H1 (cell line): ENCODE results near the gene GSDMA. TPM values are rescaled to one million over a fixed set of nuclear protein-coding genes. Genes with fewer than 3 reads are reported as not detected.

ENCODE experiments used
- CTCF ChIA-PET: fragments of 300-600 bp; sonication (Branson Sonifier 250); formaldehyde crosslinking; loops from one replicate; lab custom pipeline; 2021; ENCODE audit not compliant: partially characterized antibody; lab: Charles Lee
- POLR2A ChIA-PET: fragments of 300-600 bp; sonication (Branson Sonifier 250); formaldehyde crosslinking; loops from one replicate; lab custom pipeline; 2021; ENCODE audit warnings: inconsistent platforms; ENCODE audit not compliant: partially characterized antibody; lab: Charles Lee
- DNase-seq, 2 experiments: peaks; one replicate each; pipeline versions ENCODE4 v3.0.0 to v3.0.0-alpha.2; 2010 to 2022; ENCODE audit warnings: low spot score in 2 of 2, low read depth in 1 of 2, mixed read lengths in 1 of 2
- FAIRE-seq: peaks from 2 replicates; lab custom pipeline; 2011; peaks lifted over from hg19 to GRCh38; lab: Jason Lieb, UNC
- H2AFZ ChIP-seq: 2 replicates; pipeline ENCODE4 v1.8.1; 2012; ENCODE audit warnings: low read length, inconsistent platforms
- H2AK5ac ChIP-seq: 2 replicates; pipeline ENCODE4 v1.6.1; 2013; ENCODE audit warnings: low read depth, low read length
- H2BK120ac ChIP-seq: replicated peaks from 2 replicates; pipeline ENCODE3; 2013; ENCODE audit warnings: low read depth, low read length, inconsistent platforms
- H2BK12ac ChIP-seq: 2 replicates; pipeline ENCODE4 v1.6.1; 2013; ENCODE audit warnings: low read depth, low read length
- H2BK15ac ChIP-seq: 2 replicates; pipeline ENCODE4 v1.6.1; 2013; ENCODE audit warnings: low read length
- H2BK20ac ChIP-seq: 2 replicates; pipeline ENCODE4 v1.6.1; 2013; ENCODE audit warnings: low read length
- H2BK5ac ChIP-seq: 2 replicates; pipeline ENCODE4 v1.6.1; 2013; ENCODE audit warnings: low read depth, low read length
- H3K14ac ChIP-seq: 2 replicates; pipeline ENCODE4 v1.6.1; 2013; ENCODE audit warnings: inconsistent platforms; ENCODE audit not compliant: insufficient read length
- H3K18ac ChIP-seq: 2 replicates; pipeline ENCODE4 v1.6.1; 2013; ENCODE audit warnings: low read length; ENCODE audit errors: extremely low read depth
- H3K23ac ChIP-seq: 2 replicates; pipeline ENCODE4 v1.6.1; 2013; ENCODE audit warnings: inconsistent platforms; ENCODE audit not compliant: insufficient read length
- H3K23me2 ChIP-seq: 2 replicates; pipeline ENCODE4 v1.6.1; 2013; ENCODE audit warnings: low read depth, low read length
- H3K27ac ChIP-seq: 2 replicates; pipeline ENCODE4 v1.6.1; 2011; ENCODE audit warnings: low read depth, low read length, inconsistent platforms
- H3K27me3 ChIP-seq, 4 experiments: replicated peaks in 1 of 4; 1 replicate in 1 of 4; 2 replicates in 3 of 4; pipeline versions ENCODE4 v1.6.1 to v1.8.1; 2011 to 2013; ENCODE audit warnings: low read length in 3 of 4, mild to moderate bottlenecking in 3 of 4, inconsistent platforms in 2 of 4, mixed read lengths in 2 of 4, moderate library complexity in 1 of 4; ENCODE audit not compliant: control insufficient read depth in 3 of 4, insufficient read depth in 3 of 4; ENCODE audit errors: extremely low read depth in 1 of 4
- H3K36me3 ChIP-seq, 4 experiments: 2 replicates each; pipeline versions ENCODE4 v1.6.1 to v1.8.1; 2011 to 2013; ENCODE audit warnings: mild to moderate bottlenecking in 4 of 4, low read length in 3 of 4, moderate library complexity in 2 of 4, control low read depth in 1 of 4, inconsistent platforms in 1 of 4; ENCODE audit not compliant: insufficient read depth in 4 of 4, control insufficient read depth in 2 of 4
- H3K4ac ChIP-seq: replicated peaks from 2 replicates; pipeline ENCODE3; 2013; ENCODE audit warnings: low read length, low read depth, mixed read lengths, inconsistent platforms; ENCODE audit not compliant: insufficient read length
- H3K4me1 ChIP-seq, 4 experiments: replicated peaks in 1 of 4; 1 replicate in 1 of 4; 2 replicates in 3 of 4; pipeline versions ENCODE4 v1.6.1 to v1.8.1; 2011 to 2013; ENCODE audit warnings: low read length in 3 of 4, inconsistent platforms in 2 of 4, mixed read lengths in 1 of 4; ENCODE audit not compliant: insufficient read depth in 4 of 4, control insufficient read depth in 3 of 4
- H3K4me2 ChIP-seq, 2 experiments: 2 replicates each; pipeline versions ENCODE4 v1.6.1 to v1.8.1; 2011 to 2013; ENCODE audit warnings: low read depth in 2 of 2, low read length in 2 of 2, control low read depth in 1 of 2, inconsistent platforms in 1 of 2, mild to moderate bottlenecking in 1 of 2; ENCODE audit not compliant: insufficient read depth in 1 of 2
- H3K4me3 ChIP-seq, 4 experiments: fragments of 200-600, 300-600 bp in 1 of 4; sonication (generic), shearing (Covaris generic), sonication (Bioruptor Twin) in 1 of 4; 2 replicates each; pipeline versions ENCODE4 v1.5.1 to v1.8.1; 2011 to 2016; ENCODE audit warnings: low read length in 4 of 4, low read depth in 3 of 4, control low read depth in 2 of 4, inconsistent platforms in 2 of 4, mild to moderate bottlenecking in 2 of 4, mixed read lengths in 1 of 4, moderate library complexity in 1 of 4; ENCODE audit not compliant: insufficient read depth in 2 of 4; ENCODE audit errors: extremely low read depth in 1 of 4
- H3K56ac ChIP-seq: replicated peaks from 2 replicates; pipeline ENCODE3; 2013; ENCODE audit warnings: low read depth, mild to moderate bottlenecking, mixed read lengths, low read length, inconsistent platforms; ENCODE audit not compliant: insufficient read length
- H3K79me1 ChIP-seq: 2 replicates; pipeline ENCODE4 v1.6.1; 2013; ENCODE audit warnings: low read depth, low read length, control low read depth
- H3K79me2 ChIP-seq, 2 experiments: 2 replicates each; pipeline versions ENCODE4 v1.6.1 to v1.8.1; 2012 to 2013; ENCODE audit warnings: low read length in 2 of 2, mild to moderate bottlenecking in 2 of 2, inconsistent platforms in 1 of 2; ENCODE audit not compliant: insufficient read depth in 2 of 2, control insufficient read depth in 1 of 2
- H3K9ac ChIP-seq, 4 experiments: replicated peaks in 1 of 4; 1 replicate in 1 of 4; 2 replicates in 3 of 4; pipeline versions ENCODE4 v1.6.1 to v1.8.1; 2011 to 2013; ENCODE audit warnings: low read depth in 3 of 4, low read length in 3 of 4, control low read depth in 2 of 4, mild to moderate bottlenecking in 2 of 4, moderate library complexity in 2 of 4, inconsistent platforms in 1 of 4; ENCODE audit errors: extremely low read depth in 1 of 4
- H3K9me3 ChIP-seq, 2 experiments: 2 replicates each; pipeline versions ENCODE4 v1.6.1 to v1.8.1; 2012 to 2013; ENCODE audit warnings: mild to moderate bottlenecking in 2 of 2, moderate library complexity in 2 of 2, control low read depth in 1 of 2, inconsistent platforms in 1 of 2, low read depth in 1 of 2, low read length in 1 of 2, mixed read lengths in 1 of 2; ENCODE audit not compliant: insufficient read depth in 2 of 2
- H4K20me1 ChIP-seq, 2 experiments: replicated peaks in 1 of 2; 2 replicates each; pipeline versions ENCODE3 to v1.8.1; 2011 to 2013; ENCODE audit warnings: inconsistent platforms in 2 of 2, low read length in 2 of 2, mild to moderate bottlenecking in 1 of 2; ENCODE audit not compliant: insufficient read depth in 2 of 2, control insufficient read depth in 1 of 2
- H4K5ac ChIP-seq: 2 replicates; pipeline ENCODE4 v1.6.1; 2013; ENCODE audit warnings: low read length, low read depth, mixed read lengths, inconsistent platforms; ENCODE audit not compliant: insufficient read length
- H4K8ac ChIP-seq: 2 replicates; pipeline ENCODE4 v1.8.0; 2013; ENCODE audit warnings: mild to moderate bottlenecking, moderate library complexity, low read length, inconsistent platforms; ENCODE audit not compliant: insufficient read depth; ENCODE audit errors: extremely low read depth
- H4K91ac ChIP-seq: replicated peaks from 2 replicates; pipeline ENCODE3; 2013; ENCODE audit warnings: low read length, mixed read lengths, inconsistent platforms; ENCODE audit not compliant: insufficient read length
- ATF3 ChIP-seq: IDR thresholded peaks from 2 replicates; pipeline ENCODE4 v1.6.1; 2011; ENCODE audit warnings: low read depth, mild to moderate bottlenecking, low read length; ENCODE audit not compliant: insufficient read depth
- CBX5 ChIP-seq: fragments of 300-800, 300-1000 bp; sonication (generic); IDR thresholded peaks from 2 replicates; pipeline ENCODE4 v1.7.1; 2016; ENCODE audit warnings: antibody characterized with exemption, low read length, low read depth
- CHD1 ChIP-seq: IDR thresholded peaks from 2 replicates; pipeline ENCODE4 v1.6.1; 2012; ENCODE audit warnings: low read depth, low read length, improper control_type of control experiment
- CREB1 ChIP-seq: IDR thresholded peaks from 2 replicates; pipeline ENCODE4 v1.6.1; 2012; ENCODE audit warnings: inconsistent platforms
- CTBP2 ChIP-seq: IDR thresholded peaks from 2 replicates; pipeline ENCODE4 v1.7.0; 2011; ENCODE audit warnings: borderline replicate concordance, mild to moderate bottlenecking, moderate library complexity, mixed read lengths, low read length; ENCODE audit not compliant: insufficient read depth, insufficient read length
- EP300 ChIP-seq, 2 experiments: IDR thresholded peaks; 1 replicate in 1 of 2; 2 replicates in 1 of 2; pipeline ENCODE4 v1.6.1; 2011 to 2012; ENCODE audit warnings: low read depth in 2 of 2, low read length in 2 of 2, mild to moderate bottlenecking in 2 of 2, borderline replicate concordance in 1 of 2, inconsistent platforms in 1 of 2, moderate library complexity in 1 of 2
- HDAC2 ChIP-seq, 2 experiments: fragments of 300-600 bp in 1 of 2; sonication (generic) in 1 of 2; IDR thresholded peaks; 2 replicates each; pipeline ENCODE4 v1.6.1; 2011 to 2012; ENCODE audit warnings: low read depth in 2 of 2, low read length in 2 of 2, mild to moderate bottlenecking in 2 of 2, moderate library complexity in 2 of 2, borderline replicate concordance in 1 of 2, inconsistent platforms in 1 of 2
- HDAC6 ChIP-seq: IDR thresholded peaks from one replicate; pipeline ENCODE4 v1.7.1; 2012; ENCODE audit warnings: low read depth, mild to moderate bottlenecking, inconsistent platforms, low read length, moderate library complexity
- RXRA ChIP-seq: IDR thresholded peaks from 2 replicates; pipeline ENCODE4 v1.6.1; 2011; ENCODE audit warnings: low read depth, mild to moderate bottlenecking, low read length, moderate library complexity; ENCODE audit not compliant: insufficient read depth
- SIRT6 ChIP-seq: IDR thresholded peaks from one replicate; pipeline ENCODE4 v1.7.1; 2012; ENCODE audit warnings: low read length, inconsistent platforms
- SIX5 ChIP-seq: IDR thresholded peaks from 2 replicates; pipeline ENCODE4 v1.6.1; 2011; ENCODE audit warnings: mild to moderate bottlenecking, low read depth, low read length
- SRF ChIP-seq: IDR thresholded peaks from 2 replicates; pipeline ENCODE4 v1.6.1; 2011; ENCODE audit warnings: mild to moderate bottlenecking, low read depth, low read length, moderate library complexity
- WGBS, 2 experiments: shearing (Covaris generic) in 1 of 2; methylation state at CpG; one replicate each; pipeline versions ENCODE4 v1.1.6 to v1.1.7; 2013 to 2015; ENCODE audit warnings: low lambda C conversion rate in 2 of 2, mixed read lengths in 2 of 2, inconsistent platforms in 1 of 2, low coverage in 1 of 2, missing lambda C conversion rate in 1 of 2; ENCODE audit not compliant: insufficient replicate concordance in 2 of 2, insufficient coverage in 1 of 2, insufficient read length in 1 of 2; ENCODE audit errors: extremely low coverage in 1 of 2, missing lambda C conversion rate in 1 of 2; 5-methylcytosine and 5-hydroxymethylcytosine counted together
- polyA plus RNA-seq, 7 experiments: library from polyadenylated mRNA; depleted of rRNA in 3 of 7; stranded (reverse) in 5 of 7; unstranded in 2 of 7; fragments of >200 nt in 5 of 7; fragments of 200-250 nt in 2 of 7; gene quantifications; 1 replicate in 5 of 7; 2 replicates in 1 of 7; 4 replicates in 1 of 7; pipeline versions ENCODE4 v1.2.1 to v1.2.3, GENCODE V29; 2011 to 2013; ENCODE audit warnings: missing spikeins in 2 of 7, mixed read lengths in 2 of 7
- total RNA-seq: library from RNA; stranded (reverse); fragmentation: NEBNext Ultra II Directional; extraction: Animal tissue kit (Norgen Biotek cat#: 25700); gene quantifications from 2 replicates; pipeline ENCODE4 v1.2.1, GENCODE V29; 2021

The GSDMA gene
- total and polyA plus RNA-seq, 2 of the 8 experiments (the other 6 are each of a cell fraction or from before 2014, with no cell fraction given): 0.03 TPM; not detected in 1

GRCh38 chr17:39919087-39919683, 43.6 kb upstream of the GSDMA start:
- H2BK5ac ChIP-seq: no peak overlapping the region
- no peak overlapping the region for H2AFZ ChIP-seq
- peaks cover 0 to 2% (median under 1%) of the 10 kb centered on the region in 4 experiments; a peak in 3 of 7 replicates for H3K4me1 ChIP-seq
- no peak overlapping the region for H3K14ac ChIP-seq
- ChIA-PET CTCF (interaction anchor here (1.0 to 1.9 kb wide), 3 partner anchors 20 to 46 kb away, joined by 3 to 7 read pairs (median 4); no protein-coding TSS in a partner anchor), POLR2A (interaction anchor here (0.9 kb wide), 1 partner anchor 87 kb away, joined by 5 read pairs; no protein-coding TSS in a partner anchor)
- no peak overlapping the region for H2BK20ac ChIP-seq
- no peaks in the 10 kb centered on the region for H3K79me1 ChIP-seq
- H2BK12ac ChIP-seq: no peak overlapping the region
- no peak overlapping the region for H4K5ac ChIP-seq
- no peaks in the 10 kb centered on the region for H3K9me3 ChIP-seq
- no peak overlapping the region for H2AK5ac ChIP-seq
- no peak overlapping the region for H3K56ac ChIP-seq
- H3K36me3 ChIP-seq: peaks cover 13 to 24% (median 20%) of the 10 kb centered on the region in 4 experiments; a peak in 7 of 8 replicates
- peaks cover 0 to 2% of the 10 kb centered on the region in 2 experiments; a peak in 1 of 4 replicates for H3K79me2 ChIP-seq
- no peak overlapping the region for H2BK120ac ChIP-seq
- H3K27ac ChIP-seq: no peak overlapping the region
- H3K4me3 ChIP-seq: no peak overlapping the region
- no peak overlapping the region for H3K9ac ChIP-seq
- H3K23ac ChIP-seq: no peak overlapping the region
- H2BK15ac ChIP-seq: no peak overlapping the region
- H4K91ac ChIP-seq: no peak overlapping the region
- FAIRE-seq: no peak
- H3K27me3 ChIP-seq: no peaks in the 10 kb centered on the region
- peaks cover 4 to 8% of the 10 kb centered on the region in 2 experiments for H4K20me1 ChIP-seq
- H3K18ac ChIP-seq: no peak overlapping the region
- H3K23me2 ChIP-seq: no peaks in the 10 kb centered on the region
- no peak for DNase-seq
- H4K8ac ChIP-seq: no peak overlapping the region
- H3K4me2 ChIP-seq: no peak overlapping the region
- WGBS, 2 experiments: 94% methylated on average over 7 of the region's 9 CpGs; no CpG with 5 or more reads in 1 of the 2 experiments
- no peak overlapping the region for H3K4ac ChIP-seq
- no peak for TF ChIP-seq SIX5
- TF ChIP-seq HDAC2 (IDR thresholded peaks at IDR 0.05; ENCODE audit: borderline replicate concordance in 1 of 2, low read depth in 2 of 2, low read length in 2 of 2): no peak
- no peak for TF ChIP-seq ATF3
- TF ChIP-seq CHD1: no peak
- TF ChIP-seq SRF: no peak
- TF ChIP-seq SIRT6: no peak
- no peak for TF ChIP-seq HDAC6
- TF ChIP-seq CBX5: no peak
- TF ChIP-seq EP300 (IDR thresholded peaks at IDR 0.05; ENCODE audit: borderline replicate concordance in 1 of 2, low read depth in 2 of 2, low read length in 2 of 2): no peak
- no peak for TF ChIP-seq RXRA
- TF ChIP-seq CREB1: no peak
- no peak for TF ChIP-seq CTBP2
